GM10266 (cell line): ENCODE data around the gene FRMD4B.

Experiments
- DNase-seq: peaks from one replicate; pipeline ENCODE4 v3.0.0; 2012; ENCODE audit errors: extremely low spot score
- CTCF ChIP-seq: IDR thresholded peaks from 2 replicates; pipeline ENCODE4 v1.5.1; 2012; ENCODE audit warnings: mild to moderate bottlenecking, low read depth; ENCODE audit not compliant: control insufficient read depth, insufficient read depth; ENCODE audit errors: missing control alignments

The FRMD4B gene

DNA sequence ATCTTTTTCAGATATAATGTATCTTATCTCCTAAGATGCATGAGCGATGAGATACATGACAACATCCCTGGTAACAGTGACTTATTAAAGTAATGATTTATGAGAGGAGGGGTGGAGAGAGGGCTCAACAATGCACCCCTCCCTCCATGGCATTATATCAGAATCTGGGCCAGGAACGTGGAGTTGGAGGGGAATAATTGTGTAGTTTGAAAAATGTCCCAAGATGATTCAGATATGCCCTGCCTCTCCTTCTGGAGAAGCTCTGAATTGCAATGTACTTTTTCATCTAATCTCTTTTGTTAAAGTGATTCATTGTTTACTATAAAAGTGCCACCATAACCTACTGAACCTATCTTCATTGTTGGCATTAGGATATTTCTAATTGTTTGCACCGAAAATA lies 86.5 kb downstream of the FRMD4B start:
- DNase-seq, result no peak
- TF ChIP-seq CTCF, result no peak

GRCh38 chr3:69297501-69297900 lies 88.4 kb downstream of the FRMD4B start:
- TF ChIP-seq CTCF, result no peak
- DNase-seq, result no peak

DNA sequence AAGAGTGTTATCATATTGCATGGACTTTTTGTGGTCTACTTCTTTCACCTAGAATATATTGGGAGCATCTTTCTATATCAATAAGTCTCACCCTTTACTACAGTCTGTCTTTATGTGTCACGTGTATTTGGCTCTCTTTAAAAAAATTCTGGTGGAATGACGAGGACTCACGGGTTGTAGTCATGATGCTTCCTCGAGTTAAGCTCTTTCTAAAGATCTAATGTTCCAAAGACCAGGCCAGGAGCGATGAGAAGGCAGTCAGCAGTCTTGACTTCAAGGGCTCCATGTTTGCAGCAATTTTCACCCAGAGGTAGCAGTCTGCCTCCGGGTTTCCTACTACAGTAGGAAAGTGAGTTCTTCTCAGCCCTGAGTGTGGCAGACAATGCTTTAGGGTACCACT lies 88.9 kb downstream of the FRMD4B start:
- no peak for DNase-seq
- no peak for TF ChIP-seq CTCF

- no peak for DNase-seq
- no peak for TF ChIP-seq CTCF
Observed at GRCh38 chr3:69294014-69294766, 91.7 kb downstream of the FRMD4B start.

DNA sequence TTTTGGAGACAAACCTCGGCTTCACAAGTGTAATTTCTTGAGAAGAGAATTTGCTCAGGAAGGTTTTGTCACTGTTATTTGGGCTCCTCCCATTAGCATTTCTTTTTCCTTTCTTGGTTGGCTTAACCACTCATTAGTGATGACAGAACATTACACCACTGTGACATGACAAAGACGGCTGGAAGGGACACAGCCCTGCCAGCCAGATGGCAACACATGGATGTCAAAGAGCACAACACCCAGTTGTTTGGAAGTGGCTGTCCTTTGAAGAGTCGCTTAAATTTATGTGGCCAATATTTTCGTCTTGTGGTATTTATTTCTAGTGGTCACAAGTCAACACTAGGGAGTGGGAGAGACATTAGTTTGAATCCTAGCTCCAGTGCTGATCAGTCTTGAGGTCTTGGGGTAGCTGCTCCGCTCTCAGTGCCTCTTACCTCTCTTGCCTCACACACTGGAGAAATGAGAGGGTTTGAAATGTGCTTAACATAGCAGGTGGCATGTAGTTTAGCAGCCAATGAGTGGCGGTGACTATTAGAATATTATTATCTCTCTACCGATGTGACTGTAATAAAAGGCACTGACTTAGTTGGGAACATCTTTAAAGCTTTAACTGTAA lies 92.8 kb downstream of the FRMD4B start:
- DNase-seq, result no peak
- TF ChIP-seq CTCF, result no peak

DNA sequence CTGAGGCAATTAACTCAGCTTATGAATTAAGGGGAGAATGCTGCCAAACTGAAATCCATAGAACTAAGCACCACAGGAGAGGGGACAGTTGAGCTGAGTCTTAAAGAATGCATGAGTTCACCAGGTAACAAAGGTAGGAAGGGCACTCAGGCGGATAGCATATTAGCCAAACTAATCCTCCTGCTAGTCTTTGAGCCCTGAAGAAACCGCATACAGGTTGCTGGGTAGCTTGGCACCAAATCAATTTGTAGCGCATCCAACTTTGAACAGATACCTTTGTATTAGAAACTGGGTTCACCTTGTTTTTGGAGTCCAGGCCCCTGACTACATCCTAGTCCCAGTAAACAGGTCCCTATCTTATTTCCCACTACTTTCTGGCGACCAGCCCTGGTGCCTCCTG lies 93.7 kb downstream of the FRMD4B start:
- no peak for TF ChIP-seq CTCF
- DNase-seq, result no peak

DNA sequence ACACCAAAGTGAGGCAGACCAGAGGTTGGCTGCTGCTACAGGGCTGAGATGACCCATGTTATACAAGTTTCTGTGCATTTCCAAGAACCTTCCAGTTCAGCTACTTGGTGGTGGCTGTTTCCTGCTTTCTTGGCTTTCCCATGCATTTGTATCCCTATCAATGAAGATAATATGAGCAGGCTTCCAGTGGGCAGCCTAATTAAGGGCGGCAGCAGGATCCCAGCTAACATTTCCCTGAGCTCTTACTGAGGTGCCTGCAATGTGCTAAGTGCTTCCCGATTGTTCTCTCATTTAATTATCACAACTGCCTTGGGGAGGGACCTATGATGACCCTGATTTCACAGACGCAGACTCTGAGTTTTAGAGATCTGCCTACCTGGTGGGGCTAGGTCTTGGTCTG lies 95.5 kb downstream of the FRMD4B start:
- no peak for TF ChIP-seq CTCF
- no peak for DNase-seq
